Endothelial cell (in vitro differentiated cells): Measurements from ENCODE around the gene CBLN3. TPM values are rescaled to one million over a fixed set of nuclear protein-coding genes. Genes with fewer than 3 reads are reported as not detected.

Source experiments
- DNase-seq: peaks from one replicate; pipeline ENCODE4 v3.0.0; 2021; ENCODE audit warnings: low spot score
- H3K27ac Mint-ChIP-seq: one replicate; pipeline ENCODE4 v1.8.0; 2021; ENCODE audit warnings: mixed read lengths, inconsistent platforms; ENCODE audit not compliant: unreplicated experiment
- H3K27me3 Mint-ChIP-seq: one replicate; pipeline ENCODE4 v1.8.0; 2021; ENCODE audit warnings: mild to moderate bottlenecking, moderate library complexity, mixed read lengths, inconsistent platforms; ENCODE audit not compliant: unreplicated experiment
- H3K36me3 Mint-ChIP-seq: one replicate; pipeline ENCODE4 v1.8.0; 2021; ENCODE audit warnings: mild to moderate bottlenecking, low read depth, mixed read lengths, inconsistent platforms; ENCODE audit not compliant: unreplicated experiment
- H3K4me1 Mint-ChIP-seq: one replicate; pipeline ENCODE4 v1.8.0; 2021; ENCODE audit warnings: mild to moderate bottlenecking, mixed read lengths, inconsistent platforms; ENCODE audit not compliant: unreplicated experiment
- H3K4me3 Mint-ChIP-seq: one replicate; pipeline ENCODE4 v1.8.0; 2021; ENCODE audit warnings: mild to moderate bottlenecking, mixed read lengths, inconsistent platforms; ENCODE audit not compliant: unreplicated experiment
- H3K9me3 Mint-ChIP-seq: one replicate; pipeline ENCODE4 v1.8.0; 2021; ENCODE audit warnings: mixed read lengths, inconsistent platforms; ENCODE audit not compliant: unreplicated experiment
- CTCF ChIP-seq: fragments of 200-600 bp; sonication (generic); IDR thresholded peaks from one replicate; pipeline ENCODE4 v1.5.0; 2021; ENCODE audit warnings: antibody characterized with exemption; ENCODE audit not compliant: unreplicated experiment
- total RNA-seq: library from RNA; stranded (reverse); fragmentation: NEBNext Ultra II Directional; extraction: Animal tissue kit (Norgen Biotek cat#: 25700); gene quantifications from one replicate; pipeline ENCODE4 v1.2.1, GENCODE V29; 2021; ENCODE audit not compliant: unreplicated experiment

CBLN3 gene
- total RNA-seq, 1 donor from 2014 or later = 1.5 TPM

GRCh38 chr14:24394275-24394674, 35.2 kb downstream of the CBLN3 start:
- Mint-ChIP-seq H3K4me3 (no peak overlapping the region), H3K36me3 (no peaks in the 10 kb centered on the region), H3K27me3 (peaks cover 3% of the 10 kb centered on the region), H3K27ac (no peak overlapping the region), H3K9me3 (no peaks in the 10 kb centered on the region), H3K4me1 (peaks cover 29% of the 10 kb centered on the region)
- TF ChIP-seq CTCF = no peak
- no peak for DNase-seq

- H3K36me3 Mint-ChIP-seq = no peaks in the 10 kb centered on the region
- peaks cover 31% of the 10 kb centered on the region for H3K4me1 Mint-ChIP-seq
- no peak for TF ChIP-seq CTCF
- H3K27me3 Mint-ChIP-seq = peaks cover 3% of the 10 kb centered on the region
- H3K27ac Mint-ChIP-seq = no peak overlapping the region
- no peak for DNase-seq
- H3K9me3 Mint-ChIP-seq = no peaks in the 10 kb centered on the region
- H3K4me3 Mint-ChIP-seq = no peak overlapping the region
These were observed 37.0 kb downstream of the CBLN3 start for GRCh38 chr14:24392325-24393091.

GRCh38 chr14:24390701-24391468, 38.6 kb downstream of the CBLN3 start:
- Mint-ChIP-seq H3K4me1 (peaks cover 25% of the 10 kb centered on the region), H3K36me3 (no peaks in the 10 kb centered on the region), H3K27me3 (peaks cover 3% of the 10 kb centered on the region), H3K27ac (no peak overlapping the region), H3K9me3 (no peaks in the 10 kb centered on the region), H3K4me3 (no peak overlapping the region)
- no peak for TF ChIP-seq CTCF
- DNase-seq = no peak

GRCh38 chr14:24389226-24389848, 40.1 kb downstream of the CBLN3 start:
- H3K4me3 Mint-ChIP-seq = no peak overlapping the region
- TF ChIP-seq CTCF = no peak
- peaks cover 20% of the 10 kb centered on the region for H3K4me1 Mint-ChIP-seq
- no peaks in the 10 kb centered on the region for H3K36me3 Mint-ChIP-seq
- H3K9me3 Mint-ChIP-seq = no peaks in the 10 kb centered on the region
- no peak for DNase-seq
- no peak overlapping the region for H3K27ac Mint-ChIP-seq
- H3K27me3 Mint-ChIP-seq = peaks cover 3% of the 10 kb centered on the region
